ENCODE results near the gene TUBB2A. TPM values are rescaled to one million over a fixed set of nuclear protein-coding genes. Genes with fewer than 3 reads are reported as not detected.

TUBB2A gene
- total RNA-seq, 2 experiments from 2014 or later, result 24.8 to 42.1 TPM

DNA sequence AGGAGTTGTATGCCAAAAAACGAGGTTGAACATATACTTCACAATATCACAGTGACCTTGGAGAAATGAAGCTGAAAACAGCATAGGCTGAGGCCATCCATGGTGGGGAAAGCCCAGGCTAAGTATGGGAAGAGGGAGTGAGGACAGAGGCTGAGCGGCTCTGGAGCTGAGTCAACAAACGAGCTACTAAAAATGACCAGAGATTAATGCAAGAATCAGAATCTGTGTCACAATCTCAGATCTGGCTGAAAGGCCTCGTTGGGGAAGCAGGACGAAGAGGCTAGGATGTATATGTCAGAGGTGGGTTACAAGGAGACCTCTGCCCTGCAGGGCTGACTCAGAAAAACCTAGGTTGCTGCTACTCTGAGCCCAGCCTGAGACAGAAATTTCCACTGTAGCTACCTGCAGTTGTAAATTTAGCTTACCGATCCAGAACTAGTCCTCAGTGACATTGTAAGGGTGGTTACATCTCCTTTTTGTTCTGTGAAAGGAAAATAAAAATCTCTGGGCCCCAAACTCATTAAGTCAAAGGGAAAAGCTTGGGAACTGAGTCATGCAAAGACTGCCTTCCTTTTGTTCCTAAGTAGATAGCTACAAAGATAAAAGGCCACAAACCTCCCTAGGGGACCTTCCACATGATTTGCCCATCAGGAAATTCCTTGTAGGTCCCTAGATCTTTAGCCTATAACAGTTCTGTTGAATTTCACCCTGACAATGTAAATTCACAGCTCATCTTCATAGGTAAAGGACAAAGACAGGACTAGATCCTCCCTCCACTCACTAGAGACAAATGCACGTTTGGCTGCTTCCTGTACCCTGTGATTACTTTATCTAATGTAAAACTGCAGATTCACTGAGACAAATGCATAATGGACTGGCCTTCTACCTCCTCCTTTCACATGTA lies 8.5 kb upstream of the TUBB2A start:
- Histone ChIP-seq H4K20me1 (ENCODE audit: insufficient read depth, low read length) (no peaks in the 10 kb centered on the region), H3K36me3 (ENCODE audit: insufficient read depth, low read length) (no peaks in the 10 kb centered on the region), H3K27ac (ENCODE audit: low read depth, low read length, poor library complexity, severe bottlenecking) (no peak overlapping the region), H3K9me2 (ENCODE audit: insufficient read depth, low read length) (no peaks in the 10 kb centered on the region), H3K4me1 (ENCODE audit: insufficient read depth, low read length, poor library complexity, severe bottlenecking) (peaks cover 27% of the 10 kb centered on the region), H3K4me2 (ENCODE audit: low read length) (no peak overlapping the region), H3K79me2 (ENCODE audit: insufficient read depth, low read depth, low read length) (no peaks in the 10 kb centered on the region), H3K9me3 (ENCODE audit: low read length) (no peaks in the 10 kb centered on the region), H2AFZ (ENCODE audit: low read length) (no peak overlapping the region), H3K4me3 (ENCODE audit: low read depth, low read length, poor library complexity, severe bottlenecking) (no peak overlapping the region)
- TF ChIP-seq, protein P1, sequence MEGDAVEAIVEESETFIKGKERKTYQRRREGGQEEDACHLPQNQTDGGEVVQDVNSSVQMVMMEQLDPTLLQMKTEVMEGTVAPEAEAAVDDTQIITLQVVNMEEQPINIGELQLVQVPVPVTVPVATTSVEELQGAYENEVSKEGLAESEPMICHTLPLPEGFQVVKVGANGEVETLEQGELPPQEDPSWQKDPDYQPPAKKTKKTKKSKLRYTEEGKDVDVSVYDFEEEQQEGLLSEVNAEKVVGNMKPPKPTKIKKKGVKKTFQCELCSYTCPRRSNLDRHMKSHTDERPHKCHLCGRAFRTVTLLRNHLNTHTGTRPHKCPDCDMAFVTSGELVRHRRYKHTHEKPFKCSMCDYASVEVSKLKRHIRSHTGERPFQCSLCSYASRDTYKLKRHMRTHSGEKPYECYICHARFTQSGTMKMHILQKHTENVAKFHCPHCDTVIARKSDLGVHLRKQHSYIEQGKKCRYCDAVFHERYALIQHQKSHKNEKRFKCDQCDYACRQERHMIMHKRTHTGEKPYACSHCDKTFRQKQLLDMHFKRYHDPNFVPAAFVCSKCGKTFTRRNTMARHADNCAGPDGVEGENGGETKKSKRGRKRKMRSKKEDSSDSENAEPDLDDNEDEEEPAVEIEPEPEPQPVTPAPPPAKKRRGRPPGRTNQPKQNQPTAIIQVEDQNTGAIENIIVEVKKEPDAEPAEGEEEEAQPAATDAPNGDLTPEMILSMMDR (conservative IDR thresholded peaks at IDR 0.05; ENCODE audit: low read length), result no peak
- no peak for TF ChIP-seq EZH2phosphoT487 (IDR thresholded peaks at IDR 0.05; ENCODE audit: borderline replicate concordance, low read depth, low read length)
- no peak for DNase-seq (ENCODE audit: low spot score)
- ChIA-PET POLR2A (interaction anchor here (0.9 to 1.4 kb wide), 6 partner anchors 18 to 92 kb away, joined by 3 to 5 read pairs (median 4); no protein-coding TSS in a partner anchor), CTCF (ENCODE audit: unreplicated experiment) (no interaction called here)
- intact Hi-C loops (cut with micrococcal nuclease; ENCODE audit: unreplicated experiment), result no loop called here
- BruUV-seq (replicated peaks), result no TSS peak

DNA sequence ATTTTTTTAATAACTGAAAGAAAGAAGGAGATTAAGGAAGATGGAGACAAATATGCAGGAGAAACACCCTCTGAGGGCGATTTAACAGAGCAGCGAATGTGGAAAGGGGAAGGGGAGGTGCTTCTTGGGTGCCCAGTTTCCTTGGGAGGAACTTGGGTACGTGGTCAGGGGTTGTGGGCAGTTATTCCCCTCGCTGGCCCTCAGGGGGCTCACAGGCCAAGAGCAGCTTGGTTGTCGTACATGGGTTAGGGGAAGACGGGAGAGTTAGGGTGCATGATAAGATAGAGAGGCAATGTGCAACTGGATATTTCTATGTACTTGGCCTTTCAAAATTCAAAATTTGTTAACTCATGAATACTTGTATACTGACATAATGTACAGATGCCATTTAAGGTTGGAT lies 7.0 kb upstream of the TUBB2A start:
- TF ChIP-seq EZH2phosphoT487 (IDR thresholded peaks at IDR 0.05; ENCODE audit: borderline replicate concordance, low read depth, low read length), result no peak
- TF ChIP-seq, protein P1 (conservative IDR thresholded peaks at IDR 0.05; ENCODE audit: low read length), result no peak

More for the DNA sequence above, 7.0 kb upstream of the TUBB2A start:
- Histone ChIP-seq H4K20me1 (ENCODE audit: insufficient read depth, low read length) (no peaks in the 10 kb centered on the region), H3K9me2 (ENCODE audit: insufficient read depth, low read length) (no peaks in the 10 kb centered on the region), H2AFZ (ENCODE audit: low read length) (no peak overlapping the region), H3K9me3 (ENCODE audit: low read length) (no peaks in the 10 kb centered on the region), H3K36me3 (ENCODE audit: insufficient read depth, low read length) (no peaks in the 10 kb centered on the region), H3K4me1 (ENCODE audit: insufficient read depth, low read length, poor library complexity, severe bottlenecking) (peaks cover 37% of the 10 kb centered on the region), H3K79me2 (ENCODE audit: insufficient read depth, low read depth, low read length) (no peaks in the 10 kb centered on the region), H3K4me2 (ENCODE audit: low read length) (no peak overlapping the region; the same call in 1 of the 2 replicates), H3K27ac (ENCODE audit: low read depth, low read length, poor library complexity, severe bottlenecking) (no peak overlapping the region), H3K4me3 (ENCODE audit: low read depth, low read length, poor library complexity, severe bottlenecking) (no peak overlapping the region)
- POLR2A ChIA-PET, result no interaction called here
- no TSS peak for BruUV-seq (replicated peaks)
- CTCF ChIA-PET (ENCODE audit: unreplicated experiment), result no interaction called here
- no peak for DNase-seq (ENCODE audit: low spot score)
- intact Hi-C loops (cut with micrococcal nuclease; ENCODE audit: unreplicated experiment), result loop anchor here (5.0 kb wide), 2 partner anchors 73 to 397 kb away; partner anchors contain the start of gene WRNIP1

All from OCI-LY7 (cell line).